SH-SY5Y (cell line): Measurements from ENCODE around the gene TEDDM1.

ENCODE experiments used
- GATA2 ChIP-seq: IDR thresholded peaks from 2 replicates; pipeline ENCODE4 v1.6.1; 2011; ENCODE audit warnings: mild to moderate bottlenecking, low read depth, low read length
- GATA3 ChIP-seq: IDR thresholded peaks from 2 replicates; pipeline ENCODE4 v1.6.1; 2011; ENCODE audit warnings: low read depth, mild to moderate bottlenecking, low read length, moderate library complexity

- TF ChIP-seq GATA2, result no peak
- TF ChIP-seq GATA3, result no peak
Measured at GRCh38 chr1:182410138-182410537, 9.7 kb upstream of the TEDDM1 start.
